Lung (tissue), 12 donors: ENCODE results near the gene NFKB1. TPM values are rescaled to one million over a fixed set of nuclear protein-coding genes. Genes with fewer than 3 reads are reported as not detected.

ENCODE experiments used
- ATAC-seq: fragments of 200-7000 bp; cut with Tn5 transposase; one replicate; pipeline ENCODE4 v1.9.1; 2020; ENCODE audit warnings: moderate number of reproducible peaks; ENCODE audit not compliant: insufficient read depth, low FRiP score
- DNase-seq, 3 donors: peaks; one replicate each; pipeline ENCODE4 v3.0.0-alpha.2; 2013 to 2017
- H3K27ac ChIP-seq, 2 donors: one replicate each; pipeline ENCODE4 v1.5.1; 2013; ENCODE audit warnings: mild to moderate bottlenecking in 2 of 2, moderate library complexity in 2 of 2, control low read depth in 1 of 2, inconsistent platforms in 1 of 2, low read depth in 1 of 2, low read length in 1 of 2
- H3K27me3 ChIP-seq, 3 donors: one replicate each; pipeline ENCODE4 v1.5.1; 2013; ENCODE audit warnings: low read length in 2 of 3; ENCODE audit not compliant: control insufficient read depth in 3 of 3, insufficient read depth in 3 of 3
- H3K36me3 ChIP-seq, 4 donors: one replicate each; pipeline ENCODE4 v1.5.1; 2013; ENCODE audit warnings: low read length in 4 of 4, mild to moderate bottlenecking in 1 of 4, moderate library complexity in 1 of 4; ENCODE audit not compliant: control insufficient read depth in 4 of 4, insufficient read depth in 4 of 4
- H3K4me1 ChIP-seq, 5 donors: one replicate each; pipeline ENCODE4 v1.5.1; 2013; ENCODE audit warnings: low read length in 5 of 5, mild to moderate bottlenecking in 2 of 5, moderate library complexity in 1 of 5; ENCODE audit not compliant: control insufficient read depth in 5 of 5, insufficient read depth in 5 of 5
- H3K4me3 ChIP-seq: one replicate; pipeline ENCODE4 v1.5.1; 2013; ENCODE audit warnings: mild to moderate bottlenecking, control low read depth, moderate library complexity
- H3K9ac ChIP-seq, 2 donors: one replicate each; pipeline ENCODE4 v1.5.1; 2013; ENCODE audit warnings: low read length in 2 of 2, control low read depth in 1 of 2; ENCODE audit not compliant: insufficient read depth in 1 of 2
- H3K9me3 ChIP-seq, 4 donors: one replicate each; pipeline ENCODE4 v1.5.1; 2013; ENCODE audit warnings: low read length in 3 of 4, mild to moderate bottlenecking in 1 of 4, moderate library complexity in 1 of 4; ENCODE audit not compliant: control insufficient read depth in 4 of 4, insufficient read depth in 3 of 4
- CTCF ChIP-seq: IDR thresholded peaks from 2 replicates; pipeline ENCODE4 v1.5.1; 2012; ENCODE audit warnings: mild to moderate bottlenecking; ENCODE audit errors: control extremely low read depth, extremely low read depth
- WGBS, 2 donors: extraction: QIAGEN DNeasy Blood & Tissue Kit; methylation state at CpG; one replicate each; pipeline ENCODE4 v1.1.7; 2013; 5-methylcytosine and 5-hydroxymethylcytosine counted together
- polyA plus RNA-seq, 2 donors: library from polyadenylated mRNA; stranded (reverse); fragments of 200-250 nt; gene quantifications; one replicate each; pipeline ENCODE4 v1.2.1, GENCODE V29; 2013
- total RNA-seq, 2 donors: library from RNA; depleted of rRNA in 1 of 2; stranded (reverse); fragments of >200 nt in 1 of 2; gene quantifications; one replicate each; pipeline ENCODE4 v1.2.1, GENCODE V29; 2014 to 2021
- donor health status: control.
- donor health status: control.
- donor health status: Bipolar disorder and iron deficiency.
- donor health status: healthy.
- donor health status: DM: yes; HTN: yes; CAD: no.

Gene NFKB1
- total and polyA plus RNA-seq, 4 donors: 12.3 to 66.0 (median 56.7) TPM

- no peak overlapping the region for H3K9ac ChIP-seq
- TF ChIP-seq CTCF: no peak
- H3K4me1 ChIP-seq: peaks cover 0 to 1% (median 0%) of the 10 kb centered on the region in 5 donors
- ATAC-seq: no peak
- H3K4me3 ChIP-seq: no peak overlapping the region
- no peak overlapping the region for H3K27ac ChIP-seq
- H3K27me3 ChIP-seq: no peaks in the 10 kb centered on the region
- WGBS, 2 donors: 51 to 65% methylated on average over 2 of the region's 2 CpGs
- H3K36me3 ChIP-seq: peaks cover 19 to 44% (median 25%) of the 10 kb centered on the region in 4 donors
- DNase-seq: no peak
- H3K9me3 ChIP-seq: no peaks in the 10 kb centered on the region
Observed at GRCh38 chr4:102604222-102604940, 103.2 kb downstream of the NFKB1 start.

GRCh38 chr4:102606261-102606660 is 105.1 kb downstream of the NFKB1 start:
- peaks cover 24 to 44% (median 29%) of the 10 kb centered on the region in 4 donors for H3K36me3 ChIP-seq
- 78 to 87% methylated on average over 3 of the region's 3 CpGs for WGBS, 2 donors
- no peak for ATAC-seq

GRCh38 chr4:102606846-102607450 is 105.8 kb downstream of the NFKB1 start:
- H3K4me1 ChIP-seq: peaks cover 0 to 1% (median 0%) of the 10 kb centered on the region in 5 donors
- no peaks in the 10 kb centered on the region for H3K9me3 ChIP-seq
- no peaks in the 10 kb centered on the region for H3K27me3 ChIP-seq
- H3K9ac ChIP-seq: no peak overlapping the region
- DNase-seq: peak; percentile 26 to 71 (median 51)
- WGBS, 2 donors: 75 to 84% methylated on average over 7 of the region's 7 CpGs
- peaks cover 24 to 49% (median 30%) of the 10 kb centered on the region in 4 donors for H3K36me3 ChIP-seq
- no peak overlapping the region for H3K27ac ChIP-seq
- no peak overlapping the region for H3K4me3 ChIP-seq
- no peak for TF ChIP-seq CTCF
- no peak for ATAC-seq

More at GRCh38 chr4:102606261-102606660, 105.1 kb downstream of the NFKB1 start:
- Histone ChIP-seq H3K27ac (no peak overlapping the region), H3K9ac (no peak overlapping the region), H3K9me3 (no peaks in the 10 kb centered on the region), H3K27me3 (no peaks in the 10 kb centered on the region), H3K4me1 (peaks cover 0 to 1% (median 0%) of the 10 kb centered on the region in 5 donors), H3K4me3 (no peak overlapping the region)
- no peak for TF ChIP-seq CTCF
- DNase-seq: no peak
